ENCODE measurements around the gene ITGA5.

DNA sequence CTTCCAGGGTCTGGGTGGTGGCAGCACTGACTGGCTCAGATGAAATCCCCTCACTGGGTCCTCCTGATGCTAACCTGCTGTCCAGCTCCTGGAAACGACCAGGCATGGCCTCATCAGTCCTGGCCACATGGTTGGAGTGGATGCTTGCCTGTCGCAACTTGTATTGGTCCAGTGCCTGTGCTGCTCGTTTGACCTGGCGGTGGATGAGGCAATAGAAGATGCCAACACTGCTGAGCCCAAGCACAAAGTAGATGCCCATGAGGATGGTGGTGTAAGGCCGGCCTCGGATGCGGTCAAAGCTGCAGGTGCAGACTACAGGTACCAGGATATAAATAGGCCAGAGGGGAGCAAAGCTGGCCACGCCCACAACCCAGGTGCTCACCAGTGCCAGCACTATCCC is 56.0 kb downstream of the ITGA5 start:
- TF ChIP-seq, protein P1, sequence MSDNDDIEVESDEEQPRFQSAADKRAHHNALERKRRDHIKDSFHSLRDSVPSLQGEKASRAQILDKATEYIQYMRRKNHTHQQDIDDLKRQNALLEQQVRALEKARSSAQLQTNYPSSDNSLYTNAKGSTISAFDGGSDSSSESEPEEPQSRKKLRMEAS (IDR thresholded peaks at IDR 0.05; ENCODE audit: low read depth, low read length): no peak
- no peak for TF ChIP-seq POLR2A (IDR thresholded peaks at IDR 0.05; ENCODE audit: extremely low read depth, insufficient read length)
- TF ChIP-seq, protein P2, sequence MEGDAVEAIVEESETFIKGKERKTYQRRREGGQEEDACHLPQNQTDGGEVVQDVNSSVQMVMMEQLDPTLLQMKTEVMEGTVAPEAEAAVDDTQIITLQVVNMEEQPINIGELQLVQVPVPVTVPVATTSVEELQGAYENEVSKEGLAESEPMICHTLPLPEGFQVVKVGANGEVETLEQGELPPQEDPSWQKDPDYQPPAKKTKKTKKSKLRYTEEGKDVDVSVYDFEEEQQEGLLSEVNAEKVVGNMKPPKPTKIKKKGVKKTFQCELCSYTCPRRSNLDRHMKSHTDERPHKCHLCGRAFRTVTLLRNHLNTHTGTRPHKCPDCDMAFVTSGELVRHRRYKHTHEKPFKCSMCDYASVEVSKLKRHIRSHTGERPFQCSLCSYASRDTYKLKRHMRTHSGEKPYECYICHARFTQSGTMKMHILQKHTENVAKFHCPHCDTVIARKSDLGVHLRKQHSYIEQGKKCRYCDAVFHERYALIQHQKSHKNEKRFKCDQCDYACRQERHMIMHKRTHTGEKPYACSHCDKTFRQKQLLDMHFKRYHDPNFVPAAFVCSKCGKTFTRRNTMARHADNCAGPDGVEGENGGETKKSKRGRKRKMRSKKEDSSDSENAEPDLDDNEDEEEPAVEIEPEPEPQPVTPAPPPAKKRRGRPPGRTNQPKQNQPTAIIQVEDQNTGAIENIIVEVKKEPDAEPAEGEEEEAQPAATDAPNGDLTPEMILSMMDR (IDR thresholded peaks at IDR 0.05; ENCODE audit: low read depth, low read length): no peak

Data from NB4 (cell line).